Suppressor macrophage (primary cell): Measurements from ENCODE around the gene HOXA7.

ENCODE experiments used
- DNase-seq, 4 experiments: peaks; one replicate each; pipeline ENCODE4 v3.0.0-alpha.2; 2020 to 2022

Gene HOXA7

GRCh38 chr7:27133409-27134231, 22.9 kb downstream of the HOXA7 start:
- peak; percentile 49 to 66 (median 57) for DNase-seq

DNA sequence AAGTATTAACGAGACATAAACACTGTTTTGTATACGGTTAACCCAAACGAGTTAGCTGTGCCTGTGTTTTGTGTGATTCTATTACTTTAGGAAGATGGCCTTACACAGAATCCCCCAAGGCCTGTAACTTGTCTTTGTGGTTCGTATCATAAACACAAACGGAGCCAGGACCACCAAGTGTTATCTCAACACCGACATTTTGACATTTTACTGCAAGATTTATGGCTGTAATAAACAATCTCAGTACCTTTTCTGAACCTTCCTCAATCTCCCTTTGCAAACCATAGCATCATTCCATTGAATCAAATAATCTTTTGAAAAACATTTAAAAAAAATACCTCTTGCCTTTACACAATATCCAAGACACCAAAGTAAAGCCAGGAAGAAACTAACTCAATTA, 23.5 kb downstream of the HOXA7 start:
- no peak for DNase-seq

- DNase-seq, result no peak
These were observed 24.3 kb downstream of the HOXA7 start for GRCh38 chr7:27132214-27132613.

DNA sequence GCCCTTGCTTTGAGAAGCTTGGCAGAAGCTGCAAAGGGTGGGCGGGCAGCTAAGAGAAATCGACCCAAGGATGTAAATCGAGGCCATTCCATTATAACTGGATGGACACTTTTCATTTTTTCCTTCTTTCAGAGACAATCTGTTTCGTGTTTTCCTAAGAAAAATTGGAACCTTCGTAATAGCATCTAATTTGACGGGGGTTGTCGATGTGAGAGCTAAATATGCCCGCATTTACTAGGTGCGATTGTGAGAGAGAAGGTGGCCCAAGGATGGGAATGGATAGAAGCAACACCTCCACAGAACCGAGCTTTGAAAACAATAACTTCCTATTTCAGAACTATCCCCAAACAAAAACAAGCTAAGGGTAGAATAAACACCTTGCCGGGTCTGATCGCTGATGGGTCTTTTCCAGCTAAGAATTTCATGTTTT, 25.1 kb downstream of the HOXA7 start:
- no peak for DNase-seq

DNA sequence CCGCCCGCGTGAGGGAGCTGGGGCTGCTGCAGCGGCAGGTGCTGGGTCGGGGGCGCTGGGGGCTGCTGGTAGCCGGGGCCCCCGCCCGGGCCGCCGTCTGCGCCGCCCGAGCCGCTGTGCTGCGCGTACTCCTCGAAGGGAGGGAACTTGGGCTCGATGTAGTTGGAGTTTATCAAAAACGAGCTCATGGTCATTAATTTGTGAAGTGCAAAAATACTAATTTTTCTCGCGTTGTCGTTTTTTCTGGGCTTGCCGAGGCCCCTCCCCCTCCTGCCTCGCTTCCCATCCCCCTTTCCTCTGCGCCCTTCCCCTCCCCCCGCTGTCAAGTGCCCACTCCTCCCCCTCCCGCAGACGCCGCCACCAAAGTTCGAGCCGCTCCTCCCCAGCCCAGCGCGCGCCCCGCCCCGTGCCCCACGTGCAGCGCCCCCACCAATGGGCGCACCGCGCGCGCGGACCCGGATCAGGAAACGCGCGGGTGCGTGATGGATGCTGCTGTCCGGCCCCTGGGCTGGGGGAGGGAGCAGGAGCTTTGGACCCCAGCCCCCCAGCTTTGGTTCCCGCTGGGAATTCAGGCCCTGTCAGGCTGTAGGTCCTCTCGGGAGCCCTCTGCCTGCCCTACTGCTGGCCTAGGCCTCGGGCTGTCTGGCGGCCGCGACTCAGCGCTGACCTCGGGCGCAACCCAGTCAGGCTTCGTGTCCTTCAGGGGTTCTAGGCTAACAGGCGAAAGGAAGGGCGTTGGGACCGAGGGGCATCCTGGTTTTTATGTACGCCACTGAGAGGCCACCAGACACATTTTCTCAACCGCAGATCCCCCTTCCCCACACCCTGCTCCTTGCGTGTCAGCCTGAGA, 25.7 kb downstream of the HOXA7 start, which contains the start of gene HOXA4:
Gene HOXA4, minus strand, starts transcription at position 218 of the 850 bp plus-strand sequence. Its CDS starts 24 bp downstream, at position 194.
- DNase-seq, result peak; percentile 83 to 94 (median 87)

GRCh38 chr7:27129729-27130539, 26.5 kb downstream of the HOXA7 start:
- DNase-seq, result peak in 2 of 4 experiments; percentile 17 to 53

- no peak for DNase-seq
These were observed 27.4 kb downstream of the HOXA7 start for GRCh38 chr7:27128776-27129728.

- no peak for DNase-seq
These were observed 28.4 kb downstream of the HOXA7 start for GRCh38 chr7:27128034-27128433.

DNA sequence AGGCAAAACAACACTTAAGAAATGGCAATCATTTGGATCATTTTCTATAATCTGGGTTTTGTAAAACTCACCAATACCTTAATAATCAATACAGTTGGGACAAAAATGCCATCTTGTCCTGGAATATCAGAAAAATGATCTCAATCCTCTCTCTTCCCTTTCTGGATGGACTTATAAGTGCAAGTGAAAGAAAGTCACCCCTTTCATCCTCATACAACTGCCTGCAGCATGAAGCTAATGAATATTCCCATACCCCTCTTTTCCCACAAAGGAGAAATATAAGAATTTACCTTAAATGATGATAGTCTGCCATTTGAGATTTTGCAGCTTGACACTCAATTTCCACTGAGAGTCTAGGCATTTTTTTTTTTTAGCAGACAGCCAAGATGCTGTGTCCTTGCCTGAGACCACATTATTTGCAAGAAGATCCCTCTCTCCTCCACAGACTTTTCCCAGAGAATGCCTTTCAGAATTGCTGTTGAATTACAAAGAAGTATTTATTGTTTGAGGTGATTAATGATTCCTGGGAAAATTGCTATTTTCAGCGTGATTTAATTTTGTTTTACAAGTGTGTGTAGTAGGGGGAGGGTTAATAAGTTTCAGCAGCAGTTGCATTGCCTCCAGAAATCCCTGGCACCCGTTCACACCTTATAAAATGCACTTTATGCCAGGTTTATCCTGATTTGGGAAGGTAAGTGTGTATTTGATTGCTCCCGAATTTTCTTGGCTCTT, 29.7 kb downstream of the HOXA7 start:
- DNase-seq, result no peak

- no peak for DNase-seq
These were observed 30.5 kb downstream of the HOXA7 start for GRCh38 chr7:27125986-27126394.

- DNase-seq, result no peak
These were observed 31.4 kb downstream of the HOXA7 start for GRCh38 chr7:27124902-27125689.

DNA sequence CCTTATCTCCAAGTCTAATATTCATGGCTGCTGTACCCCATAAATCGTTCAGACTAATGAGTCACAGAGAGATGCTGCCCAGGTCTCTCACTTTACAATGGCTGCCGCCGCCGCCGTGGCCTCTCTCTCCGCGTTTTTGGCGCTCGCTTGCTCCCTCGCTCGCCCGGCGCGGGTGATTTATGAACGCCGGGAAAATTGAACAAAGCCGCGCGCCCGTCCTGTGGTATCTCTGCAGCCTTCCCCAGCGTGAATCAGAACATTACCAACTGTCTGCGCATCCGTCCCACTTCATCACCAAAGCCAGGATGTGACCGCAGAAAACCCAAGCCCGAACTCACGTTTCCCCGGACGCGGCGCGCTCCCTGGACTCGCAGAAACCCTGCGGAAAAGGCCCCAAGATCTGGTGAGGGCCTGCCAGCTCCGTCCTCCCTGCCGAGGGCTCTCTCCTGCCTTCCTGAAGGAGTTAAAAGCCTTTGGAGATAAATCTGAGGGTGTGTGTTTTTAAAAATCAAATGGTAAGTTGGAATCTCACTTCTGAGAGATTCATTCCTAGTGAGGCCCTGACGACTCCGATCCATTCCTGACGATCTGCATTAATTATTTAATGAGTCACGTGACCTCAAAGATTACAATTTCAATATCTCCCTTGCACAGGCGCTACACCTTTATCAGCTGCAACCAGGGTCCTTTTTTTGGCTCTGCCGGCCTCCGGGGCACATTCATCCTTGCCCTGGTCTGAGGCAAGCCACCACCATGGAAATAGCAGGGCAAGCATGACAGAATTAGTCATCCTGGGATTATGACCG, 32.2 kb downstream of the HOXA7 start:
- DNase-seq, result no peak

DNA sequence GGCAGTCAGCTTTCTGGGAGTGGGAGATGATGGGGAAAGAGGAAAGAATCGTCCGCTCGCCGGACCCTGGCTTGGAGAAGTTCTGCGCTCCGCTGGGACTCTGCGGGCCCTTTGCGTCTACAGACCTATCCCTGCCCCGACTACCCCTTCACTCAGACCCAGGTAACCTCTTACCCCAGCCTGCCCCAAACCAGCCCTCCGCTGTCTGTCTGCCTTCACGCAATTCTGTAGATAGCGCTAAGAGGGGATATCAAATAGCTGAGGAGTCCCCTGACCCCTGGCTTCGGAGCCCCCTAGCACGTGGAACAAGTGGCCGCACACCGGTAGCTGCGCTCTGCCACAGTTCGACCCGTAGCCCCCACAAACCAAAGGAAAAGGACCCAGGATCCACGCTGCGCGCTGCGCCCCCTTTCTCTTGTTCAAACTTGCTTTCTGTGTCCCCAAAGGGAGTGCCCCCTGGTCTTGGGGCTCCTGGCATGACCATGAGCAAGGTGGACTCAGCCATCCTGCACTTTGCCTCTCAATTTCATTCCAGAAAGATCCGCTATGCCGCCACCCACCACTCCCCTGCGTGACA, 32.9 kb downstream of the HOXA7 start:
- DNase-seq, result no peak

DNA sequence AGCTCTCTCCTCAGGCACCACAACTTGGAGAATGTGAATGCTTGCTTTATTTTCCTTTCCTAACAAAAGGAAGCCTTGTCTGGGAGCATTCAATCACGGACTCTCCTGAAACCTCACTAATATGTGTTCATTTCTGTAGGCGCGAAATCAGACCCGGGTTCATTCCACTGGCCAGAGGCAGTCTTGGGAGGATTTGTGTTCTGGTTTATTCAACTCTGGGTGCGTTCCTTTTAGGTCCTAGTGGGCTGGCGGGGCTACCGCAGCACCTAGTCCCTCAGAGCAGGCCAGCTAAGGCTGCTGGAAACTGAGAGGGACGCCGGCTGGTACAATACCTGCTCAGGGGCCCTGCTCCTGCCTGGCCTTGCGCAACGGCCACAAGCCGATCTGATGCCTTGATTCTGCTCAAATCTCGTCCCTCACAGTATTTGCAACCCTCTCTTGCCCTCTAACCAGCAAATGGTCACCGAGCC, 33.4 kb downstream of the HOXA7 start:
- DNase-seq, result no peak

DNA sequence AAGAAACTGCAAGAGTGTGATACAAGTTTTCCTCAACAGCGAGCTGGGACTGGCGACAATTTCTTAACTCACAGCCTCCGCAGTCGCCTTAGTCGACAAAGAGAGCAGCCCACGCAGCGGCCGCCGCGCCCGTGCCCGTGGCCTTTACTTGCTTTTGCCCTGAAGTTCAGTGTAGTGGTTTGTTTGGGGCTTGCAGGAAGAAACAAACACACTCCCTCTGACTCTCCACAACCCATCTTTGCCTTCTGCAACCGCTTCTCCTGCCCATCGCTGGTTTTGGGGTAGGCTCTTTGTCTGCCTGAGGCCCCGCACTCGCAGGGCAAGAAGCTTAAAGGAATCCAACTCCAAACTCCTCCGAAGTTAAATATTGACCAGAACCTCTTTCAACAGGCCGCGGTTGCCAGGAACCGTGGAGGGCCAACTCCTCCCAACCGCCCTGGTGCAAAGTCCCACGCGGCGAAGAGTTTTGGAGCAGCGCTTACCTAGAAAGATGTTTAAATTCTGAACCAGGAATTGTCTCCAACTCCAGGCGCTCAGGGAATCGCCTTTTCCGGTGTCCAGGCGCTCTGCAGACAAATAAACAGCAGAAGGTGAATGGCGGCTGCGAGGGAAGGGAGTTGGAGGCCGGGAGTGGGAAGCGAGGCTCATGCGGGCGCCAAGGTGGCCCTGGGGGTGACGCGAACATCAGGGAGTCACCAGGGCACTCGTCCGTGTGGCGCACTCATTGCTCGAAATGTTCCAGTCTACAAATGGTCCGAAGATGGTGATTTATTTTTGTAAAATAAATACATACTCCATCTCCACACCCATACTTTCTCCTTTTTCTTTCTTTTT, 34.2 kb downstream of the HOXA7 start:
- DNase-seq, result no peak

DNA sequence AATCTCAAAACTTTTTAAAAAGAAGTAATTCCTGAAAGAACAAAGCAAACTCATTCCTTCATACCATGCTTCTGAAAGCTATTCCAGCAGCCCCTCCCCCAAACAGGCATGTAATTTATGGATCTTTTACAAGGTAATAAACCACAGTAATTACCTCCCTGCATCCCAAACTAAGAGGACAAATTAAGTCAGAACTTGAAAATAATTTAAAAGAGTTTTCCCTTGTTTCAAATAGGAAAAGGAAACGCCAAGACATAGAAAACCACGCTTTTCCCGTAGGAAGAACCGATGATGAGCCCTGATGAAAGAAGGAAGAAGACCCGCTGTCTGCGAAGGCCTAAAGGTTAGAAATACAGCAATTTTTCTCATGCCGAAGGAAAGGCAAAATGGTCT, 34.8 kb downstream of the HOXA7 start:
- DNase-seq, result no peak

- DNase-seq, result no peak
These were observed 37.0 kb downstream of the HOXA7 start for GRCh38 chr7:27119412-27119911.
